GM12878 (cell line): ENCODE results near the gene AP1G2. TPM values are rescaled to one million over a fixed set of nuclear protein-coding genes. Genes with fewer than 3 reads are reported as not detected.

Experiments
- ATAC-seq: fragments of 200-7000 bp; cut with Tn5 transposase; 3 replicates; pipeline ENCODE4 v1.9.1; 2020; ENCODE audit warnings: mild to moderate bottlenecking, moderate library complexity
- BruUV-seq: library from RNA; stranded (reverse); fragments of 400-500 nt; replicated peaks from 2 replicates; lab custom pipeline; 2021; lab: Mats Ljungman, UMichigan
- CTCF ChIA-PET: fragments of 300-600 bp; sonication (Branson Sonifier 250); formaldehyde crosslinking; extraction: SDS; loops from one replicate; lab custom pipeline; 2021; ENCODE audit warnings: inconsistent platforms; lab: Yijun Ruan, JAX
- POLR2A ChIA-PET: fragments of 350-600 bp; formaldehyde crosslinking; extraction: SDS; loops from one replicate; lab custom pipeline; 2021; ENCODE audit warnings: inconsistent platforms; lab: Charles Lee
- RAD21 ChIA-PET: fragments of 300-600 bp; sonication (Branson Sonifier 250); formaldehyde crosslinking; loops from one replicate; lab custom pipeline; 2023; ENCODE audit warnings: antibody characterized with exemption; ENCODE audit not compliant: unreplicated experiment; lab: Charles Lee
- SMC1A ChIA-PET: fragments of 300-600 bp; sonication (Branson Sonifier 250); formaldehyde crosslinking; loops from one replicate; lab custom pipeline; 2023; ENCODE audit not compliant: unreplicated experiment, uncharacterized antibody; lab: Charles Lee
- DNase-seq: peaks from one replicate; pipeline ENCODE4 v3.0.0-alpha.2; 2011; ENCODE audit warnings: low read depth, low spot score
- FAIRE-seq: peaks from 3 replicates; lab custom pipeline; 2011; peaks lifted over from hg19 to GRCh38; lab: Jason Lieb, UNC
- H2AFZ ChIP-seq: 2 replicates; pipeline ENCODE4 v1.6.0; 2011; ENCODE audit warnings: low read depth, low read length, control low read depth; ENCODE audit not compliant: control insufficient read depth
- H3K27ac ChIP-seq: 2 replicates; pipeline ENCODE4 v1.5.1; 2011; ENCODE audit warnings: control low read depth; ENCODE audit not compliant: control insufficient read depth, insufficient read depth
- H3K27me3 ChIP-seq, 2 experiments: replicated peaks in 1 of 2; 2 replicates each; pipeline versions ENCODE4 v1.6.0 to v1.6.1; 2011; ENCODE audit warnings: low read length in 1 of 2; ENCODE audit not compliant: control insufficient read depth in 2 of 2, insufficient read depth in 2 of 2
- H3K36me3 ChIP-seq, 2 experiments: 2 replicates each; pipeline ENCODE4 v1.5.1; 2011; ENCODE audit warnings: low read length in 1 of 2; ENCODE audit not compliant: control insufficient read depth in 2 of 2, insufficient read depth in 2 of 2
- H3K4me1 ChIP-seq: 2 replicates; pipeline ENCODE4 v1.6.1; 2011; ENCODE audit warnings: mild to moderate bottlenecking, low read length, moderate library complexity, mixed read lengths; ENCODE audit not compliant: control insufficient read depth, insufficient read depth
- H3K4me2 ChIP-seq: 2 replicates; pipeline ENCODE4 v1.6.0; 2011; ENCODE audit warnings: control low read depth; ENCODE audit not compliant: control insufficient read depth, insufficient read depth
- H3K4me3 ChIP-seq: fragments of 200-600 bp; sonication (generic); 2 replicates; pipeline ENCODE4 v1.5.1; 2016
- H3K79me2 ChIP-seq: 2 replicates; pipeline ENCODE4 v1.6.0; 2011; ENCODE audit warnings: low read length; ENCODE audit not compliant: control insufficient read depth, insufficient read depth
- H3K9ac ChIP-seq: 2 replicates; pipeline ENCODE4 v1.8.0; 2011; ENCODE audit warnings: low read length, control low read depth, mixed read lengths; ENCODE audit not compliant: control insufficient read depth, insufficient read depth
- H3K9me3 ChIP-seq: replicated peaks from 3 replicates; pipeline ENCODE4 v1.5.1; 2011; ENCODE audit warnings: mild to moderate bottlenecking, low read length; ENCODE audit not compliant: control insufficient read depth, insufficient read depth
- H4K20me1 ChIP-seq: 2 replicates; pipeline ENCODE4 v1.6.0; 2011; ENCODE audit not compliant: control insufficient read depth, insufficient read depth
- BHLHE40 ChIP-seq, 2 experiments: fragments of 450-650 bp in 1 of 2; IDR thresholded peaks; 2 replicates each; pipeline ENCODE4 v1.6.1; 2011 to 2017; ENCODE audit warnings: low read depth in 2 of 2, borderline replicate concordance in 1 of 2, improper control_type of control experiment in 1 of 2, low read length in 1 of 2, mild to moderate bottlenecking in 1 of 2
- CREM ChIP-seq: IDR thresholded peaks from 2 replicates; pipeline ENCODE4 v1.6.1; 2014; ENCODE audit warnings: antibody characterized with exemption, low read depth
- ETV6 ChIP-seq, 2 experiments: fragments of 450-650 bp in 1 of 2; IDR thresholded peaks in 1 of 2; conservative IDR thresholded peaks in 1 of 2; 2 replicates each; pipeline ENCODE4 v1.6.1; 2014; ENCODE audit warnings: antibody characterized with exemption in 1 of 2, borderline replicate concordance in 1 of 2, low read depth in 1 of 2, mild to moderate bottlenecking in 1 of 2, moderate library complexity in 1 of 2
- GABPA ChIP-seq: IDR thresholded peaks from 2 replicates; pipeline ENCODE4 v1.6.1; 2014; ENCODE audit warnings: antibody characterized with exemption, low read depth, mild to moderate bottlenecking, inconsistent platforms
- HDGF ChIP-seq: fragments of 450-650 bp; IDR thresholded peaks from 2 replicates; pipeline ENCODE4 v1.6.1; 2016; ENCODE audit warnings: antibody characterized with exemption
- IRF4 ChIP-seq: IDR thresholded peaks from 2 replicates; pipeline ENCODE4 v1.6.1; 2011; ENCODE audit warnings: low read depth, low read length
- KLF5 ChIP-seq: fragments of 450-650 bp; IDR thresholded peaks from 2 replicates; pipeline ENCODE4 v1.6.1; 2014; ENCODE audit warnings: mild to moderate bottlenecking; ENCODE audit not compliant: partially characterized antibody
- MTA3 ChIP-seq: IDR thresholded peaks from 2 replicates; pipeline ENCODE4 v1.6.1; 2012; ENCODE audit warnings: low read length, inconsistent platforms, borderline replicate concordance
- NFXL1 ChIP-seq: fragments of 450-650 bp; IDR thresholded peaks from 2 replicates; pipeline ENCODE4 v1.6.1; 2017; ENCODE audit warnings: antibody characterized with exemption, mild to moderate bottlenecking, borderline replicate concordance
- PAX5 ChIP-seq: IDR thresholded peaks from 2 replicates; pipeline ENCODE4 v1.6.1; 2011; ENCODE audit warnings: low read depth, low read length, borderline replicate concordance
- POLR2A ChIP-seq: IDR thresholded peaks from 2 replicates; pipeline ENCODE4 v1.6.1; 2011; ENCODE audit warnings: low read depth, mild to moderate bottlenecking, low read length
- SMAD1 ChIP-seq: fragments of 450-650 bp; IDR thresholded peaks from 2 replicates; pipeline ENCODE4 v1.6.1; 2018; ENCODE audit warnings: mild to moderate bottlenecking, low read depth; ENCODE audit not compliant: partially characterized antibody
- SMAD5 ChIP-seq: IDR thresholded peaks from 2 replicates; pipeline ENCODE4 v1.6.1; 2016; ENCODE audit warnings: antibody characterized with exemption, low read depth
- WRNIP1 ChIP-seq: IDR thresholded peaks from 2 replicates; pipeline ENCODE4 v1.6.1; 2011; ENCODE audit warnings: low read depth, low read length, improper control_type of control experiment, borderline replicate concordance
- ZNF217 ChIP-seq: fragments of 450-650 bp; IDR thresholded peaks from 2 replicates; pipeline ENCODE4 v1.6.1; 2017; ENCODE audit warnings: antibody characterized with exemption, mild to moderate bottlenecking
- WGBS: methylation state at CpG from one replicate; pipeline ENCODE4 v1.1.6; 2016; ENCODE audit warnings: low lambda C conversion rate; ENCODE audit not compliant: insufficient replicate concordance, insufficient coverage; ENCODE audit errors: missing lambda C conversion rate; 5-methylcytosine and 5-hydroxymethylcytosine counted together
- in situ Hi-C: fragments of 300-500 bp; cut with MboI; formaldehyde crosslinking; loops from 9 replicates; pipeline ENCODE4 v1.14.3; 2018; ENCODE audit warnings: mixed read lengths
- intact Hi-C: fragments of 100-400 bp; cut with micrococcal nuclease; formaldehyde crosslinking; loops from one replicate; pipeline ENCODE4 v1.14.2; 2022; ENCODE audit not compliant: unreplicated experiment
- polyA plus RNA-seq, 11 experiments: library from polyadenylated mRNA; depleted of rRNA in 4 of 11; unstranded in 6 of 11; stranded (reverse) in 5 of 11; fragments of >200 nt; fragmentation: Nextera tagmentation in 4 of 11; fragmentation: Illumina TruSeq in 1 of 11; extraction: Ambion mirVana in 4 of 11; extraction: Trizol in 1 of 11; gene quantifications; 1 replicate in 1 of 11; 2 replicates in 10 of 11; pipeline versions ENCODE4 v1.2.1 to v1.2.3, GENCODE V29; 2011 to 2016; ENCODE audit warnings: inconsistent platforms in 2 of 11, missing spikeins in 2 of 11, low read depth in 1 of 11
- total RNA-seq, 4 experiments: library from RNA; depleted of rRNA in 3 of 4; stranded (reverse); fragments of >200 nt in 3 of 4; fragmentation: Illumina TruSeq in 1 of 4; extraction: Trizol in 1 of 4; gene quantifications; 2 replicates each; pipeline versions ENCODE4 v1.2.1 to v1.2.3, GENCODE V29; 2013 to 2021
- TF ChIP-seq, protein P1 (sequence below): fragments of 150-350 bp; IDR thresholded peaks from 2 replicates; pipeline ENCODE4 v1.6.1; 2016; ENCODE audit warnings: low read depth, low read length
- TF ChIP-seq, protein P2 (sequence below): fragments of 450-650 bp; IDR thresholded peaks from 2 replicates; pipeline ENCODE4 v1.6.1; 2017; ENCODE audit warnings: low read depth, mild to moderate bottlenecking, moderate library complexity

Gene AP1G2
- total and polyA plus RNA-seq, 10 of the 15 experiments (the other 5 are each of a cell fraction or from before 2014, with no cell fraction given) = 41.5 to 146 (median 103) TPM

DNA sequence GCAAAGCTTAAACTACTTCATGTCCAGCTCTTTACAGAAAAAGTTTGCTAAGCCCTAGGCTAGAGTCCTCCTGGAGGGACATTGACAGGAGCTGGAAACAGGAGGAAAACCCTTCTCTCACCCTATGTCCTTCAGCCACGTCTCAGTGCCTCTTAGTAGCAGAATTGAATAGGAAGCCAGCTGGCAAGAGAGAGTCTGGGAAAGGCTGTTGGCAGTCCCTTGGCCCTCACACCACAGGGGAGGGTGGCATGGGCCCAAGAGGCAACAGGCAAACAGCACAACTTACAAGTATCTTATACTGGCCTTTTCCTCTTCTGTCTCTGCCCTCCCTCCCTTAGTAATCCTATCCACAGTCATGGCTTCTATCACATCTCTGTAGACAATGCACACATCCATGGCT is 40.9 kb upstream of the AP1G2 start (continued):
- TF ChIP-seq, protein P1, sequence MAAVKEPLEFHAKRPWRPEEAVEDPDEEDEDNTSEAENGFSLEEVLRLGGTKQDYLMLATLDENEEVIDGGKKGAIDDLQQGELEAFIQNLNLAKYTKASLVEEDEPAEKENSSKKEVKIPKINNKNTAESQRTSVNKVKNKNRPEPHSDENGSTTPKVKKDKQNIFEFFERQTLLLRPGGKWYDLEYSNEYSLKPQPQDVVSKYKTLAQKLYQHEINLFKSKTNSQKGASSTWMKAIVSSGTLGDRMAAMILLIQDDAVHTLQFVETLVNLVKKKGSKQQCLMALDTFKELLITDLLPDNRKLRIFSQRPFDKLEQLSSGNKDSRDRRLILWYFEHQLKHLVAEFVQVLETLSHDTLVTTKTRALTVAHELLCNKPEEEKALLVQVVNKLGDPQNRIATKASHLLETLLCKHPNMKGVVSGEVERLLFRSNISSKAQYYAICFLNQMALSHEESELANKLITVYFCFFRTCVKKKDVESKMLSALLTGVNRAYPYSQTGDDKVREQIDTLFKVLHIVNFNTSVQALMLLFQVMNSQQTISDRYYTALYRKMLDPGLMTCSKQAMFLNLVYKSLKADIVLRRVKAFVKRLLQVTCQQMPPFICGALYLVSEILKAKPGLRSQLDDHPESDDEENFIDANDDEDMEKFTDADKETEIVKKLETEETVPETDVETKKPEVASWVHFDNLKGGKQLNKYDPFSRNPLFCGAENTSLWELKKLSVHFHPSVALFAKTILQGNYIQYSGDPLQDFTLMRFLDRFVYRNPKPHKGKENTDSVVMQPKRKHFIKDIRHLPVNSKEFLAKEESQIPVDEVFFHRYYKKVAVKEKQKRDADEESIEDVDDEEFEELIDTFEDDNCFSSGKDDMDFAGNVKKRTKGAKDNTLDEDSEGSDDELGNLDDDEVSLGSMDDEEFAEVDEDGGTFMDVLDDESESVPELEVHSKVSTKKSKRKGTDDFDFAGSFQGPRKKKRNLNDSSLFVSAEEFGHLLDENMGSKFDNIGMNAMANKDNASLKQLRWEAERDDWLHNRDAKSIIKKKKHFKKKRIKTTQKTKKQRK = no peak
- TF ChIP-seq WRNIP1 (no peak), PAX5 (no peak), ZNF217 (no peak), POLR2A (no peak)

DNA sequence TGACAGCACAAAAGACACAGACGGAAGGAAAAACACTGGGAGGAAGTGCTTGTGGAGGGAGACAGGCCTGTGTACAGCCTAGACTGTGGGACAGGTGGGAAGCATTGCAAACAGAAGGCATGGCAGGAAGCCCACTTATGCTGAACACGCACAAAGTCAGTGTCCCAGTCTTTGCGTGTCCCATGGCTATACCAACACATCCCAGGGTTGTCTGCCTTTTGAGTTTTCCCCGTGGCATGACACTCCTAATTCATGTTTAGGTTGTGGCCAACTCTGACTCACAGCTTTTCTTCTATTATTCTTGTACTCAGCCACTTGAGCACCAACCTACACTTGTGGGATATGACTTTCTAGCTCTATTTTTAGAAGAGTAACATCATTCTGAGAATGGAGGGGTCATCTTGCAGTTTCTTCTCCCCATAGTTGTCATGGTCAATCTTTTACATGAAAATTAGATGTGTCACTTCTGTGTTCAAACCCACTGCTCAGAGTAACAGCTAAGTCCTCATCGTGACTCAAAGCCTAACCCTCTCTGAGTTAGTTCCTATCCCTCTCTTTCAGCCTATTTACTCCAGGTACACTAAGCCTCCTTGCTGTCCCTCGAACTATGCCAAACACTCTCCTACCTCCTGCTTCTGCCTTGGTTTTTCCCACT is 38.5 kb upstream of the AP1G2 start:
- no peaks in the 10 kb centered on the region for H3K27me3 ChIP-seq
- in situ Hi-C loops (no loop called here), intact Hi-C loops (no loop called here)
- no peaks in the 10 kb centered on the region for H3K79me2 ChIP-seq
- H3K27ac ChIP-seq = peak overlapping the region; percentile 92
- H3K9me3 ChIP-seq = peaks cover 3% of the 10 kb centered on the region; the same call in 2 of the 3 replicates
- FAIRE-seq (peak; percentile 49), ATAC-seq (peak; percentile 89), DNase-seq (peak; percentile 83)
- no peaks in the 10 kb centered on the region for H4K20me1 ChIP-seq
- ChIA-PET SMC1A (interaction anchor here (0.6 to 3.0 kb wide), 11 partner anchors 9 to 1778 kb away, joined by 3 to 21 read pairs (median 3); partner anchors contain the start of gene JPH4), CTCF (interaction anchor here (0.8 to 4.5 kb wide), 12 partner anchors 10 to 691 kb away, joined by 3 to 51 read pairs (median 3); partner anchors contain the start of gene DHRS4), POLR2A (interaction anchor here (0.6 to 1.5 kb wide), 3 partner anchors 15 to 516 kb away, joined by 3 to 7 read pairs (median 5); no protein-coding TSS in a partner anchor), RAD21 (interaction anchor here (0.6 to 3.3 kb wide), 6 partner anchors 10 to 305 kb away, joined by 3 to 35 read pairs (median 3); no protein-coding TSS in a partner anchor)
- no TSS peak for BruUV-seq
- H3K9ac ChIP-seq = peak overlapping the region; percentile 47
- H3K4me2 ChIP-seq = peak overlapping the region; percentile 91
- H3K36me3 ChIP-seq = no peaks in the 10 kb centered on the region
- H3K4me3 ChIP-seq = no peak overlapping the region
- H2AFZ ChIP-seq = peak overlapping the region; percentile 68
- WGBS = 1% methylated on average over 6 of the region's 6 CpGs
- H3K4me1 ChIP-seq = peaks cover 52% of the 10 kb centered on the region
- TF ChIP-seq SMAD5 (no peak), IRF4 (peak; percentile 92), SMAD1 (no peak), MTA3 (peak; percentile 92; the same call in 1 of the 2 replicates), CREM (peak; percentile 84), KLF5 (no peak), BHLHE40 (IDR thresholded peaks at IDR 0.05; ENCODE audit: borderline replicate concordance in 1 of 2, low read depth in 2 of 2, low read length in 1 of 2) (peak in 1 of 2 experiments; percentile 21; a peak in 2 of 4 replicates), HDGF (no peak; the same call in 1 of the 2 replicates), GABPA (peak; percentile 48), ETV6 (conservative IDR thresholded peaks at IDR 0.05 in 1 of 2, IDR thresholded peaks at IDR 0.05 in 1 of 2; ENCODE audit: borderline replicate concordance in 1 of 2, low read depth in 1 of 2) (peak in 1 of 2 experiments; percentile 43; a peak in 1 of 4 replicates), NFXL1 (no peak)
- TF ChIP-seq, protein P2, sequence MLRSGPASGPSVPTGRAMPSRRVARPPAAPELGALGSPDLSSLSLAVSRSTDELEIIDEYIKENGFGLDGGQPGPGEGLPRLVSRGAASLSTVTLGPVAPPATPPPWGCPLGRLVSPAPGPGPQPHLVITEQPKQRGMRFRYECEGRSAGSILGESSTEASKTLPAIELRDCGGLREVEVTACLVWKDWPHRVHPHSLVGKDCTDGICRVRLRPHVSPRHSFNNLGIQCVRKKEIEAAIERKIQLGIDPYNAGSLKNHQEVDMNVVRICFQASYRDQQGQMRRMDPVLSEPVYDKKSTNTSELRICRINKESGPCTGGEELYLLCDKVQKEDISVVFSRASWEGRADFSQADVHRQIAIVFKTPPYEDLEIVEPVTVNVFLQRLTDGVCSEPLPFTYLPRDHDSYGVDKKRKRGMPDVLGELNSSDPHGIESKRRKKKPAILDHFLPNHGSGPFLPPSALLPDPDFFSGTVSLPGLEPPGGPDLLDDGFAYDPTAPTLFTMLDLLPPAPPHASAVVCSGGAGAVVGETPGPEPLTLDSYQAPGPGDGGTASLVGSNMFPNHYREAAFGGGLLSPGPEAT = peak; percentile 68; the same call in 1 of the 2 replicates
